Pancreas (tissue), 10 donors: ENCODE measurements around the gene RASSF8. TPM values are rescaled to one million over a fixed set of nuclear protein-coding genes. Genes with fewer than 3 reads are reported as not detected.

Experiments used
- ATAC-seq, 4 donors: fragments of 200-7000 bp; cut with Tn5 transposase; one replicate each; pipeline versions ENCODE4 v1.8.0 to v1.9.1; 2020; ENCODE audit warnings: mild to moderate bottlenecking in 4 of 4, moderate library complexity in 4 of 4
- DNase-seq, 6 donors: peaks; one replicate each; pipeline ENCODE4 v3.0.0-alpha.2; 2020
- FAIRE-seq: peaks from 2 replicates; lab custom pipeline; 2012; peaks lifted over from hg19 to GRCh38; lab: Jason Lieb, UNC
- H3K27ac ChIP-seq, 4 donors: fragments of 200-600 bp; sonication (generic); 1 replicate in 3 of 4; 2 replicates in 1 of 4; pipeline versions ENCODE4 v1.5.0 to v1.8.0; 2020
- H3K27me3 ChIP-seq, 4 donors: fragments of 200-600 bp; one replicate each; pipeline ENCODE4 v1.8.0; 2021
- H3K36me3 ChIP-seq, 3 donors: fragments of 200-600 bp; sonication (generic) in 1 of 3; one replicate each; pipeline versions ENCODE4 v1.5.0 to v1.8.0; 2020 to 2021
- H3K4me1 ChIP-seq, 3 donors: fragments of 200-600 bp; one replicate each; pipeline ENCODE4 v1.8.0; 2021
- H3K4me3 ChIP-seq, 4 donors: fragments of 200-600 bp; sonication (generic) in 2 of 4; one replicate each; pipeline versions ENCODE4 v1.5.0 to v1.8.0; 2020 to 2021
- H3K9me3 ChIP-seq, 4 donors: fragments of 200-600 bp; one replicate each; pipeline ENCODE4 v1.8.0; 2021
- CTCF ChIP-seq, 4 donors: fragments of 200-600 bp; sonication (generic) in 3 of 4; IDR thresholded peaks; one replicate each; pipeline versions ENCODE4 v1.5.0 to v1.8.0; 2021; ENCODE audit warnings: antibody characterized with exemption in 4 of 4
- WGBS, 2 donors: extraction: QIAGEN DNeasy Blood & Tissue Kit; methylation state at CpG; one replicate each; pipeline ENCODE4 v1.1.7; 2013; 5-methylcytosine and 5-hydroxymethylcytosine counted together
- intact Hi-C, 3 donors: fragments of 100-400 bp; cut with DNase I; formaldehyde crosslinking; loops; one replicate each; pipeline versions ENCODE4 v1.11.1 to v1.14.2; 2022
- polyA plus RNA-seq, 2 donors: library from polyadenylated mRNA; stranded (reverse); fragments of 200-250 nt; gene quantifications; one replicate each; pipeline ENCODE4 v1.2.3, GENCODE V29; 2013
- total RNA-seq, 6 donors: library from RNA; stranded (reverse); fragmentation: NEBNext Ultra II Directional in 4 of 6; extraction: Animal tissue kit (Norgen Biotek cat#: 25700) in 4 of 6; gene quantifications; one replicate each; pipeline versions ENCODE4 v1.2.1 to v1.2.4, GENCODE V29; 2021 to 2023
- donor health status: healthy with polysubstance abuse.
- donor health status: DM: no; HTN: no; CAD: no; lungs with moderate emphysema.
- donor health status: DM: no; HTN: no; CAD: no.
- donor health status: control.
- donor health status: control.
- donor health status: Bipolar disorder and iron deficiency.
- donor health status: DM: yes; HTN: yes; CAD: no.
- donor health status: DM: no; HTN: no; CAD: no.
- donor health status: DM: no; HTN: no; CAD: no.
- donor health status: DM: yes; HTN: yes; CAD: no.

Gene RASSF8
- total and polyA plus RNA-seq, 8 donors, result 4.3 to 25.0 (median 7.4) TPM

GRCh38 chr12:26122681-26123481 is 164.4 kb downstream of the RASSF8 start:
- peak overlapping the region; percentile 75 to 92 (median 86) for H3K27ac ChIP-seq
- no peaks in the 10 kb centered on the region for H3K36me3 ChIP-seq
- no peak for TF ChIP-seq CTCF (IDR thresholded peaks at IDR 0.05)
- WGBS, 2 donors, result 0 to 1% methylated on average over 64 to 69 of the region's 69 CpGs
- FAIRE-seq (no peak), DNase-seq (peak; percentile 61 to 81 (median 68)), ATAC-seq (peak; percentile 6 to 35 (median 10))
- intact Hi-C loops, result loop anchor here in 2 of 3 donors (10.0 kb wide), 2 partner anchors 72 to 282 kb away; partner anchors contain the start of gene SSPN (in 2 of the 2)
- H3K4me3 ChIP-seq, result peak overlapping the region; percentile 46 to 71 (median 55)
- H3K9me3 ChIP-seq, result no peaks in the 10 kb centered on the region
- H3K4me1 ChIP-seq, result peaks cover 0 to 16% (median 12%) of the 10 kb centered on the region in 3 donors
- no peaks in the 10 kb centered on the region for H3K27me3 ChIP-seq

DNA sequence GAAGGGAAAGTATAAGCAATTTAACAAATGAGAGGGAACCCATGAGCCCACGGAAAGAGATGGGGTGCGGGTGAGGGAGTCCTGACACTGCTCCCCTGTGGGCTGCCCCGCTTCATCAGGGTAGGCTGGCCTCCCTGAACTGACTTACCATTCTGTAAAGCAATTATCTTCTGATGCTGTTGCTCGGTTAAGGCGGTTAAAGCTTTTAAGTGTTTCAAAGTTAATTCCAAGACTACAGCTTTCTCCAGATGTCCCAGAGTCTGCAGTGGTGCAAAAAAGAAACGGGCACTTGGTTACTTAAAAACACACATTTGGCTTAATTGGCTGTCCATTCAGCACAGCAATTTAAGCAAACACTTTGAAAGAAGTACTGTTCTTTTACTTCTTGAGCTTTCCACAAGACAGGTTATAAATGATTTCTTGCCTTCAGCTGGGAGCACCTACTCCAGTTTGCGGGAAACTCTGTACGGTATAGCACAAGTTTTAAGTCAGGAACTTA is 165.0 kb downstream of the RASSF8 start:
- no peak for TF ChIP-seq CTCF (IDR thresholded peaks at IDR 0.05)
- no peak for FAIRE-seq
- intact Hi-C loops, result loop anchor here in 2 of 3 donors (10.0 kb wide), 2 partner anchors 71 to 281 kb away; partner anchors contain the start of gene SSPN (in 2 of the 2)
- H3K36me3 ChIP-seq, result no peaks in the 10 kb centered on the region
- H3K9me3 ChIP-seq, result no peaks in the 10 kb centered on the region
- no peaks in the 10 kb centered on the region for H3K27me3 ChIP-seq
- no peak for ATAC-seq
- DNase-seq, result no peak
- 11% methylated on average over 8 of the region's 8 CpGs for WGBS, 2 donors
- peak overlapping the region; percentile 46 to 71 (median 55) for H3K4me3 ChIP-seq
- peak overlapping the region; percentile 85 to 92 (median 89) for H3K27ac ChIP-seq
- H3K4me1 ChIP-seq, result peaks cover 0 to 16% (median 12%) of the 10 kb centered on the region in 3 donors

DNA sequence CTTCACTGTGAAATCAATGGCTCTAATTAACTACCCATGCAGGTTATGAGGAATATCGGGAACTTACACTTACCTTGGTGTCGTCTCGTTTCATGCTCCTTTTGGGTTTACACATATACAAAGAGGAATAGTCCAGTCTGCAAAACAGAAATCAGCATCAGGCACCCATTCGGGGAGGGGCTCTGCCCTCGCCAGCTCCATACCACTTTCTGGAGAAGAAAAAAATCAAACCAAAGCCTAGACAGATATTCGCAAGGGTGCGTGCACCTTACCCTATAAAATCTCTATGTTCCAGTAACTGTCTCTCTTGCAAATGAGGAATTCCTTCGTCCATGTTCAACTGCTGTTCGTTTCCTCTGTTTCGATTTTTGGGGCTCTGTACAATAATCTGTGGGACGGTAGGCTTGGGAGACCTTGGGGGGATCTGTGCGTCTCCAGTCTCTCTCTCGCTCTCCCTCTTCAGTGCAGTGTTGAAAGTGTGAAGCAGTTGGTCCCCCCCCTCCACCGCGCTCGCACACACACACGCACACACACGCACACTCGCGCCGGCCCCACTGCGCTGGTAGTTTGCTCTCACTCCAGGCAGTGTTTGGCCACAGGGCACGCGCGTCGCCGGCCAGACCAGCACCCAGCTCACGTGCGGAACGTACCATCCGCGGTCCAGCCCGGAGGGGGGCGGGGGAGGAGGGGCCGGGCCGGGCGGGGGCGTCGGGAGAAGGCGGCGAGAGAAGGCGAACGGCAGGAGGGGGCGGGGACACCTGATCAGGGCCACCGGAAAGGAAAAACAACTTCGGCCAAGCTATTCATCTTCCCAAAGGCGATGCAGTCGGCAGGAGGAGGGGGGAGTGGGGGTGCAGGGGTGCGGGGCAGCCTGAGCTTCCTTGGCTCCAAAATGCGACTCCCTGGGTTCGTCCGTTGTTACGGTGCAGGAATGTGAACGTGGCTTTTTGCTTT is 166.2 kb downstream of the RASSF8 start, which contains the start of gene BHLHE41:
BHLHE41 (minus strand) TSS at position 592 of the 954 bp plus-strand sequence; CDS start at position 334, 258 bp downstream.
- H3K27ac ChIP-seq, result peak within 1 kb of the TSS; percentile 91 to 99 (median 94)
- intact Hi-C loops, result loop anchor here in 2 of 3 donors (10.0 kb wide), 2 partner anchors 70 to 280 kb away; partner anchors contain the start of gene SSPN (in 2 of the 2)
- no peaks in the 10 kb centered on the region for H3K27me3 ChIP-seq
- FAIRE-seq, result no peak
- no peaks in the 10 kb centered on the region for H3K36me3 ChIP-seq
- TF ChIP-seq CTCF (IDR thresholded peaks at IDR 0.05), result no peak
- DNase-seq, result peak; percentile 81 to 90 (median 86)
- H3K9me3 ChIP-seq, result no peaks in the 10 kb centered on the region
- peak within 1 kb of the TSS; percentile 46 to 71 (median 55) for H3K4me3 ChIP-seq
- peak; percentile 50 to 64 (median 54) for ATAC-seq
- 1% methylated on average over 50 to 53 of the region's 54 CpGs for WGBS, 2 donors
- peaks cover 0 to 16% (median 12%) of the 10 kb centered on the region in 3 donors for H3K4me1 ChIP-seq
